Superior temporal gyrus (tissue), 1 donor: ENCODE results near the gene CARF.

Experiments used
- DNase-seq: peaks from one replicate; pipeline ENCODE4 v3.0.0-alpha.2; 2016; ENCODE audit errors: extremely low spot score

CARF gene

GRCh38 chr2:203018181-203018580 lies 106.1 kb downstream of the CARF start:
- peak; percentile 47 for DNase-seq

GRCh38 chr2:203019142-203019541 lies 107.1 kb downstream of the CARF start:
- no peak for DNase-seq

GRCh38 chr2:203021991-203022390 lies 109.9 kb downstream of the CARF start:
- DNase-seq: no peak

- no peak for DNase-seq
Observed at GRCh38 chr2:203022751-203023150, 110.7 kb downstream of the CARF start.

- no peak for DNase-seq
Observed at GRCh38 chr2:203025592-203025991, 113.5 kb downstream of the CARF start.

- no peak for DNase-seq
Observed at GRCh38 chr2:203030545-203030944, 118.5 kb downstream of the CARF start.

- no peak for DNase-seq
Observed at GRCh38 chr2:203030991-203031390, 118.9 kb downstream of the CARF start.

GRCh38 chr2:203033395-203033794 lies 121.3 kb downstream of the CARF start:
- DNase-seq: no peak

- DNase-seq: no peak
Observed at GRCh38 chr2:203035879-203036470, 123.9 kb downstream of the CARF start.
